ENCODE results near the gene STAT2. TPM values are rescaled to one million over a fixed set of nuclear protein-coding genes. Genes with fewer than 3 reads are reported as not detected.
A peak's percentile ranks its signal among the peaks of the same experiment; 100 is the strongest.
"Not testable (repeated sequence)": the region's sequence is repeated elsewhere in the genome, so short reads cannot be mapped to it uniquely, and the experiment has no call there.

STAT2 gene
- total RNA-seq = 95.2 TPM

GRCh38 chr12:56359851-56360767 is at the start of gene STAT2:
STAT2 (minus strand) TSS chr12:56360107; CDS start chr12:56356571, 3,536 bp downstream.
- Histone ChIP-seq H3K9me3 (ENCODE audit: low read depth, low read length) (no peaks in the 10 kb centered on the region), H3K4me3 (ENCODE audit: low read length) (peak within 1 kb of the TSS; percentile 96), H3K4me1 (ENCODE audit: insufficient read depth, low read length) (peaks cover 34% of the 10 kb centered on the region), H3K27me3 (ENCODE audit: insufficient read depth, low read length) (no peaks in the 10 kb centered on the region)

DNA sequence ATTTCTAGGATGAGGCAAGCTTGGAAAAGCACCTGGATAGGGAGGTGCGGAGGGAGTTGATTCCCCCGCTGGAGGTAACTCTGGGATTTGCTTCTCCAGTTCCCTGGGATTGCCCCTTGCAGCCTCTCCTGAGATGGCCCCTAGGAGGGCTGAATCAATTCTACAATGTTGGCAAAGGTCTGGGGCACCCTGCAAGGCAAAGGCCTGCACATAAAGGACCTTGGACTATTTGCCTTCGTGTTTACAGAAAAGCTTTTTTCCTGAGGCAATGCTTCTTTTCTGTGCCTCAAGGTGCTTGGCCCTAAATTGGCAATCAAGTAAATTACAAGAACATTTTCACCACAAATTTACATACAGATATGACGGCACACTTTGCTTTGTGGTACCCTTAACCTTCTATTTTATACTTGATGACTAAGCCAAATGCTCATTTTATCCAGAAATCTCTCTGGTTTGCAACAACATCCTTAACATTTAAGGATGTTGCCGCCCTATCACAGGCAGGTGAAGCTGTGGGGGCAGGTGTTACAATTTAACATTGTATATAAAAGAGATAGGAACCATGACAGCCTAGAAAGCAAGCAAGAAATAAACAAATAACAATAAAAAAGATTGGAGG is 49.0 kb upstream of the STAT2 start:
- H3K4me1 ChIP-seq (ENCODE audit: insufficient read depth, low read length) = no peaks in the 10 kb centered on the region

GRCh38 chr12:56404227-56404626 is 44.3 kb upstream of the STAT2 start:
- not testable (repeated sequence) for H3K4me3 ChIP-seq (ENCODE audit: low read length); H3K27me3 ChIP-seq (ENCODE audit: insufficient read depth, low read length); H3K4me1 ChIP-seq (ENCODE audit: insufficient read depth, low read length); H3K9me3 ChIP-seq (ENCODE audit: low read depth, low read length)

More for the DNA sequence above, 49.0 kb upstream of the STAT2 start:
- Histone ChIP-seq H3K9me3 (ENCODE audit: low read depth, low read length) (no peaks in the 10 kb centered on the region), H3K4me3 (ENCODE audit: low read length) (no peak overlapping the region), H3K27me3 (ENCODE audit: insufficient read depth, low read length) (no peaks in the 10 kb centered on the region)

DNA sequence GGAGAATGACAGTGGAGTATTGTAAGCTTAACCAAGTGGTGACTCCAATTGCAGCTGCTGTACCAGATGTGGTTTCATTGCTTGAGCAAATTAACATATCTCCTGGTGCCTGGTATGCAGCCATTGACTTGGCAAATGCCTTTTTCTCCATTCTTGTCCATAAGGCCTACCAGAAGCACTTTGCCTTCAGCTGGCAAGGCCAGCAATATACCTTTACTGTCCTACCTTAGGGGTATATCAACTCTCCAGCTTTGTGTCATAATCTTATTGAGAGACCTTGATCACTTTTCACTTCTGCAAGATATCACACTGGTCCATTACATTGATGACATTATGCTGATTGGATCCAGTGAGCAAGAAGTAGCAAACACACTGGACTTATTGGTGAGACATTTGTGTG is 41.7 kb upstream of the STAT2 start:
- not testable (repeated sequence) for H3K27me3 ChIP-seq (ENCODE audit: insufficient read depth, low read length); H3K9me3 ChIP-seq (ENCODE audit: low read depth, low read length); H3K4me1 ChIP-seq (ENCODE audit: insufficient read depth, low read length); H3K4me3 ChIP-seq (ENCODE audit: low read length)

DNA sequence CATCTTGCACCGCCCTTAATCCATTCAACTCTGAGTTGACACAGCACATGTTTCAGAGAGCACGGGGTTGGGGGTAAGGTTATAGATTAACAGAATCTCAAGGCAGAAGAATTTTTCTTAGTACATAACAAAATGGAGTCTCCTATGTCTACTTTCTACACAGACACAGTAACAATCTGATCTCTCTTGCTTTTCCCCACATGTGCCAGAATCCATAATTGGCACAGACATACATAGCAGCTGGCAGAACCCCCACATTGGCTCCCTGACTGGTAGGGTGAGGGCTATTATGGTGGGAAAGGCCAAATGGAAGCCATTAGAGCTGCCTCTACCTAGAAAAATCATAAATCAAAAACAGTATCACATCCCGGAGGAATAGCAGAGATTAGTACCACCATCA is 41.2 kb upstream of the STAT2 start:
- H3K27me3 ChIP-seq (ENCODE audit: insufficient read depth, low read length); H3K4me3 ChIP-seq (ENCODE audit: low read length); H3K4me1 ChIP-seq (ENCODE audit: insufficient read depth, low read length); H3K9me3 ChIP-seq (ENCODE audit: low read depth, low read length): not testable (repeated sequence)

DNA sequence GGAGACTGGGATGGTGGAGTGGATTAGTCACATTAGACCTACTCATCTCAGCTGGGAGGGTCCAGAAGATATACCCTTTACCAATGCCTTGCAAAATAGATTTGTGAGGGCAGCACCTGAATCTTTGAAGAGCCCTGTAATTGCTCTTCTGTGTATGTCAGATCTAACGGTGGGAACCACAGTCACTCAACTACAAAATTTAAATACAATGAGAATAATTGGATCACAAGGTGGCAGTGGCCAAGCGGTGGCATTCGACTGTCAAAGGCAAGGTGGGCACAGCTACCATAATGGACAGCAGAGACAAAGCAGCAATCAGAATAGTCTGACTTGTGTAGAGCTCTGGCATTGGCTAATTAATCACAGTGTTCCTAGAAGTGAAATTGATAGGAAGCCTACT is 39.6 kb upstream of the STAT2 start:
- H3K4me3 ChIP-seq (ENCODE audit: low read length); H3K27me3 ChIP-seq (ENCODE audit: insufficient read depth, low read length); H3K9me3 ChIP-seq (ENCODE audit: low read depth, low read length); H3K4me1 ChIP-seq (ENCODE audit: insufficient read depth, low read length): not testable (repeated sequence)

DNA sequence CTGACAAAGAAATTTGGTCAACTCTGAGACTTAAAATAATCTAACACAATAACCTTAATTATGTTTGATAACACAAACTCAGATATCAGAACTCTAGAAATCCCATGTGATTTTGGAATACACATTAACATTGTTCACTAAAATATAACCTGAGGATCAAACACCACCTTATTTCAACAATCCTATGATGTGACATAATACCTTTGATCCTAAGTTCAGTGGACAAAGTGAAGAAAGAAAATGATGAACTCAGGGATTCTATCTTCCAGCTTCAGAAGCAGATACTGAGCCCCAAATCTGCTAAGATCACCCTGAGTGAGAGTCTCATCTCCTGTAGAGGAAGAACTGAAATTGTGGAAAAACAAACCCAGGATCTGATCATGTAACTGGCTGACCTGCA is 38.4 kb upstream of the STAT2 start:
- Histone ChIP-seq H3K4me3 (ENCODE audit: low read length) (no peak overlapping the region), H3K9me3 (ENCODE audit: low read depth, low read length) (no peaks in the 10 kb centered on the region), H3K4me1 (ENCODE audit: insufficient read depth, low read length) (no peaks in the 10 kb centered on the region), H3K27me3 (ENCODE audit: insufficient read depth, low read length) (no peaks in the 10 kb centered on the region)

DNA sequence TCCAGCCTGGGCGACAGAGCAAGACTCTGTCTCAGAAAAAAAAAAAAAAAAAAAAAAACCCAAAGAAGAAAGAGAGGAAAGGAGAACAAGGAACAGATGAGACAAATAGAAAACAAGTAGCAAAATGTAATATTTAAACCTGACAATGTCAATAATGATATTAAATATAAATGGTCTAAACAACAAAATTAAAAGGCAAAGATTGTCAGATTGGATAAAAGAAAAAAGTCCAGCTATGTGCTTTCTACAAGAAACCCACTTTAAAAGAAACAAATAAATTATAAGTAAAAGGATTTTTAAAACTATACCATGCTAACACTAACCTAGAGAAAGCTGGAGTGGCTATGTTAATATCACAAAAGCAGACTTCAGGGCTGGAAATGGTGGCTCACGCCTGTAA is 32.4 kb upstream of the STAT2 start:
- no peaks in the 10 kb centered on the region for H3K9me3 ChIP-seq (ENCODE audit: low read depth, low read length)
- no peak overlapping the region for H3K4me3 ChIP-seq (ENCODE audit: low read length)
- H3K27me3 ChIP-seq (ENCODE audit: insufficient read depth, low read length) = no peaks in the 10 kb centered on the region
- H3K4me1 ChIP-seq (ENCODE audit: insufficient read depth, low read length) = no peaks in the 10 kb centered on the region

DNA sequence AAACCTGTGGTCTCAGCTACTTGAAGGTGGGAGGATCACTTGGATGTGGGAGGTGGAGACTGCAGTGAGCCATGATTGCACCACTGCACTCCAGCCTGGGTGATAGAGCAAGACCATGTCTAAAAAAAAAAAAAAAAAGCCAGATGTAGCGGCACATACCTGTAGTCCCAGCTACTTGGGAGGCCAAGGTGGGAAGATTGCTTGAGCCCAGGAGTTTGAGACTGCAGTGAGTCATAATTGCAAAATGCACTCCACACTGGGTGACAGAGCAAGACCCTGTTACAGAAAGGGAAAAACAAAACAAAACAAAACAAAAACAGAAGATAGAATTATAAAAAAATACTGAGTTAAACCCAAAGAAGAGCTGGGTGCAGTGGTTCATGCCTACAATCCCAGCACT is 31.8 kb upstream of the STAT2 start:
- H3K4me1 ChIP-seq (ENCODE audit: insufficient read depth, low read length) = no peaks in the 10 kb centered on the region
- H3K4me3 ChIP-seq (ENCODE audit: low read length) = no peak overlapping the region
- no peaks in the 10 kb centered on the region for H3K27me3 ChIP-seq (ENCODE audit: insufficient read depth, low read length)
- H3K9me3 ChIP-seq (ENCODE audit: low read depth, low read length) = no peaks in the 10 kb centered on the region

- H3K27me3 ChIP-seq (ENCODE audit: insufficient read depth, low read length) = no peaks in the 10 kb centered on the region
Observed at GRCh38 chr12:56389412-56389811, 29.5 kb upstream of the STAT2 start.

DNA sequence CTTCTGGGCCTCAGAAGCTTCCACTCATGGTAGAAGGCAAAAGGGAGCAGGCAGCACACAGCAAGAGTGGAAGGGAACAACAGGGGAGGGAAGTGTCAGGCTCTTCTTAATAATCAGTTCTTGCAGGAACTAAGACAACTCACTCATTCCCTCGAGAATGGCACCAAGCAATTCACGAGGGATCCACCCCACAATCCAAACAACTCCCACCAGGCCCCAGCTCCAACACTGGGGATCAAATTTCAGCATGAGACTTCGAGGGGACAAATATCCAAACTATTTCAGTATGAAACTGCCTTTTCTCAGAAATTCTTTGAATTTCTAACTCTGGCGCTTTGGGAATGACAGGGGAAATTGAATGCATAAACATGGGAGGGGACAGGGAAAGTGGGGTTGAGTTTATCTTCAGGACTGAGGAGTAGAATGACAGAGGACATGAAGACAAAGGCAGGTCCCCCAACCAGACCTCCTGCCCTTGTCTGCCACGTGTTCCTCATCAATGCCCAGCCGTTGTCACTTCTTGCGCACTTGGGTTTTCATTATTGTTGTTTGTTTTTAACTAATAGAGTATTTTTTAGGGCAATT is 27.3 kb upstream of the STAT2 start:
- no peaks in the 10 kb centered on the region for H3K27me3 ChIP-seq (ENCODE audit: insufficient read depth, low read length)
- no peak overlapping the region for H3K4me3 ChIP-seq (ENCODE audit: low read length)
- no peaks in the 10 kb centered on the region for H3K4me1 ChIP-seq (ENCODE audit: insufficient read depth, low read length)
- H3K9me3 ChIP-seq (ENCODE audit: low read depth, low read length) = no peaks in the 10 kb centered on the region

More at GRCh38 chr12:56389412-56389811, 29.5 kb upstream of the STAT2 start:
- no peak overlapping the region for H3K4me3 ChIP-seq (ENCODE audit: low read length)
- H3K4me1 ChIP-seq (ENCODE audit: insufficient read depth, low read length) = no peaks in the 10 kb centered on the region
- H3K9me3 ChIP-seq (ENCODE audit: low read depth, low read length) = no peaks in the 10 kb centered on the region

DNA sequence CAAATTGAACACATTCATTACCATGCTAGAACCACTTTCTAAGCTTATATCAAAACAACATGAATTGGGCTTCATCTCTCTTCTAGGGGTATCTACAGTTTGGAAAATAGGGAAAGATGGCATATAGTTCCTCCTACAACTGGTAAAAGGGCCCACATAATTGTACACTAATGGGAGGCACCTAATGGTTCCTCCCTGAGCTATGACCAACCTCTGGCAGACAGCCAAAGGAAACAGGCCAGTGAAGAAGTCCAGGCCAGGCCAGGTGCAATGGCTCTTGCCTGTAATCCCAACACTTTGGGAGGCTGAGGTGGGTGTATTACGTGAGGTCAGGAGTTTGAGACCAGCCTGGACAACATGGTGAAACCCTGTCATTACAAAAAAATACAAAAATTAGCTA is 26.0 kb upstream of the STAT2 start:
- Histone ChIP-seq H3K4me3 (ENCODE audit: low read length) (no peak overlapping the region), H3K4me1 (ENCODE audit: insufficient read depth, low read length) (no peaks in the 10 kb centered on the region), H3K27me3 (ENCODE audit: insufficient read depth, low read length) (no peaks in the 10 kb centered on the region), H3K9me3 (ENCODE audit: low read depth, low read length) (no peaks in the 10 kb centered on the region)

DNA sequence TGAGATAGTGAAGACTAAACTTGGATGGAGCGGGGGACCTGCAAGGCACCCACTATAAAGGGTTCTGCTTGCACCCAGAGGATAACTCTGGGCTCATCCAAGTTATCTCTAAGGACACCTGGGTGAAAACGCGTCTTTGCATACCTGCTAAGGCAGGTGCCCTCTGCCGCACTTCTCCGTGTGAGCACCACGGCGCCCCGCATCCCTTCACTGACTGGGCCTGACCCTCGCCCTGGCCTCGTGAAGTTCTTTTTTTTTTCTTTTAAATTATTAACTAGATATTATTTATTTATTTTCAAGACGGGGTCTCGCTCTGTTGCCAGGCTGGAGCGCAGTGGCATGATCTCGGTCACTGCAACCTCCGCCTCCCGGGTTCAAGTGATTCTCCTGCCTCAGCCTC is 22.7 kb upstream of the STAT2 start:
- no peaks in the 10 kb centered on the region for H3K27me3 ChIP-seq (ENCODE audit: insufficient read depth, low read length)
- no peak overlapping the region for H3K4me3 ChIP-seq (ENCODE audit: low read length)
- H3K9me3 ChIP-seq (ENCODE audit: low read depth, low read length) = no peaks in the 10 kb centered on the region
- no peaks in the 10 kb centered on the region for H3K4me1 ChIP-seq (ENCODE audit: insufficient read depth, low read length)

GRCh38 chr12:56377989-56378316 is 18.0 kb upstream of the STAT2 start:
- H3K27me3 ChIP-seq (ENCODE audit: insufficient read depth, low read length) = no peaks in the 10 kb centered on the region
- no peak overlapping the region for H3K4me3 ChIP-seq (ENCODE audit: low read length)
- H3K4me1 ChIP-seq (ENCODE audit: insufficient read depth, low read length) = peaks cover 35% of the 10 kb centered on the region
- H3K9me3 ChIP-seq (ENCODE audit: low read depth, low read length) = no peaks in the 10 kb centered on the region

GRCh38 chr12:56377310-56377988 is 17.5 kb upstream of the STAT2 start:
- H3K4me3 ChIP-seq (ENCODE audit: low read length) = no peak overlapping the region
- H3K9me3 ChIP-seq (ENCODE audit: low read depth, low read length) = no peaks in the 10 kb centered on the region
- H3K4me1 ChIP-seq (ENCODE audit: insufficient read depth, low read length) = peaks cover 35% of the 10 kb centered on the region
- H3K27me3 ChIP-seq (ENCODE audit: insufficient read depth, low read length) = no peaks in the 10 kb centered on the region

All from mononuclear cell (primary cell).